Hepatocyte (in vitro differentiated cells): Measurements from ENCODE around the gene LRTM1. TPM values are rescaled to one million over a fixed set of nuclear protein-coding genes. Genes with fewer than 3 reads are reported as not detected.
A peak's percentile ranks its signal among the peaks of the same experiment; 100 is the strongest.

ENCODE experiments used
- DNase-seq: peaks from one replicate; pipeline ENCODE4 v3.0.0-alpha.2; 2016; ENCODE audit warnings: low spot score
- H2AFZ ChIP-seq: fragments of 200-600 bp; sonication (generic); 2 replicates; pipeline ENCODE4 v1.6.0; 2016; ENCODE audit warnings: antibody characterized with exemption, mild to moderate bottlenecking
- H3K27ac ChIP-seq: fragments of 200-600 bp; sonication (generic); 2 replicates; pipeline ENCODE4 v1.5.1; 2016; ENCODE audit warnings: mild to moderate bottlenecking
- H3K27me3 ChIP-seq: fragments of 200-600 bp; sonication (generic); 2 replicates; pipeline ENCODE4 v1.6.1; 2016
- H3K36me3 ChIP-seq: fragments of 200-600 bp; sonication (generic); replicated peaks from 2 replicates; pipeline ENCODE4 v1.5.1; 2016; ENCODE audit warnings: low read depth; ENCODE audit not compliant: insufficient read depth
- H3K4me1 ChIP-seq: fragments of 200-600 bp; sonication (generic); 2 replicates; pipeline ENCODE4 v1.5.1; 2016; ENCODE audit warnings: mild to moderate bottlenecking, moderate library complexity; ENCODE audit not compliant: insufficient read depth
- H3K4me2 ChIP-seq: fragments of 200-600 bp; sonication (generic); 2 replicates; pipeline ENCODE4 v1.6.0; 2016
- H3K4me3 ChIP-seq: fragments of 200-600 bp; sonication (generic); 2 replicates; pipeline ENCODE4 v1.5.1; 2016; ENCODE audit warnings: mild to moderate bottlenecking
- H3K79me2 ChIP-seq: fragments of 200-600 bp; sonication (generic); 2 replicates; pipeline ENCODE4 v1.6.0; 2017; ENCODE audit warnings: mild to moderate bottlenecking
- H3K9me2 ChIP-seq: fragments of 200-600 bp; sonication (generic); replicated peaks from 2 replicates; pipeline ENCODE4 v1.6.0; 2017; ENCODE audit warnings: mild to moderate bottlenecking; ENCODE audit not compliant: insufficient read depth
- H3K9me3 ChIP-seq: fragments of 200-600 bp; sonication (generic); 2 replicates; pipeline ENCODE4 v1.5.1; 2016; ENCODE audit warnings: low read depth, mild to moderate bottlenecking
- H4K20me1 ChIP-seq: fragments of 200-600 bp; sonication (generic); 2 replicates; pipeline ENCODE4 v1.6.0; 2016; ENCODE audit warnings: mild to moderate bottlenecking; ENCODE audit not compliant: insufficient read depth, poor library complexity, severe bottlenecking
- EZH2 ChIP-seq: fragments of 200-600 bp; sonication (generic); IDR thresholded peaks from 2 replicates; pipeline ENCODE4 v1.6.1; 2016; ENCODE audit warnings: antibody characterized with exemption, mild to moderate bottlenecking, borderline replicate concordance
- EZH2phosphoT487 ChIP-seq: fragments of 200-600 bp; sonication (generic); IDR thresholded peaks from one replicate; pipeline ENCODE4 v1.6.1; 2018; ENCODE audit warnings: antibody characterized with exemption, mild to moderate bottlenecking, low read depth, moderate library complexity; ENCODE audit not compliant: unreplicated experiment, severe bottlenecking
- WGBS: methylation state at CpG from one replicate; pipeline ENCODE4 v1.1.6; 2016; ENCODE audit warnings: low lambda C conversion rate; ENCODE audit errors: missing lambda C conversion rate; 5-methylcytosine and 5-hydroxymethylcytosine counted together
- polyA plus RNA-seq: library from polyadenylated mRNA; unstranded; fragments of >200 nt; fragmentation: Nextera tagmentation; extraction: Ambion mirVana; gene quantifications from 2 replicates; pipeline ENCODE4 v1.2.1, GENCODE V29; 2016
- total RNA-seq: library from RNA; depleted of rRNA; stranded (reverse); fragments of >200 nt; gene quantifications from 2 replicates; pipeline ENCODE4 v1.2.3, GENCODE V29; 2014
- TF ChIP-seq, protein P1 (sequence below): fragments of 200-600 bp; sonication (generic); IDR thresholded peaks from 2 replicates; pipeline ENCODE4 v1.5.1; 2016; ENCODE audit warnings: antibody characterized with exemption, mild to moderate bottlenecking; ENCODE audit not compliant: poor library complexity

The LRTM1 gene
- total and polyA plus RNA-seq, 2 experiments from 2014 or later = 0.23 TPM; not detected in 1

DNA sequence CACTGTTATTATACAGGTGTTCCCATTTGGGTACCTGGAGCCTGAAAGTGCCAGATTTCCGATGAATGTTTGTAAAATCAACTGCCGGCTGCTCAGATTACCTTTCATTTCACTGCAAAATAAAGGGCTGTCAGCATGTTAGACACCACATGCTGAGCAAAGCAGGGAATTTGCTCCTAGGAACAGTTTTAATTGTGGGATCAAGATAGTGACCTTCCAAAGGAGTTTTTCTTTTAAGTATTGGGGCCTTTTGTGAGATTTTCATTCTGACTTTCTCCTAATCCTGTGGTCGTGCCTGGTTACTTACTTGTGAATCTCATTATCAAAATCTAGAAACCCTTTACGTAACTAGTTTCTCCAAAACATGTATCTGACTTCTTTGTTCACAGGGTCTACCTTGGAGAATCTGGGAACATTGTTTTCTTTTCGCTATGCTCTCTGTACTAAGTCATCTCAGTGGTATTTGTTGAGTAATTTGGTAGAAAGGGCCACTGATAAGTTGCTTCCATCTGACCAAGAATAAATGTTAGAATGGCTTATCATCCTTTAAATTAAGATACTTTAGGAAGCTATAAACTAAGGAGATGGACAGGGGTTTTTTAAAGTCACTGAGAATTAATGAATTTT lies 40.8 kb upstream of the LRTM1 start:
- Histone ChIP-seq H3K27me3 (no peaks in the 10 kb centered on the region), H3K4me1 (peaks cover 17% of the 10 kb centered on the region), H2AFZ (no peak overlapping the region), H3K27ac (peak overlapping the region; percentile 68), H3K4me3 (no peak overlapping the region), H4K20me1 (no peaks in the 10 kb centered on the region), H3K36me3 (no peaks in the 10 kb centered on the region), H3K9me3 (no peaks in the 10 kb centered on the region), H3K79me2 (no peaks in the 10 kb centered on the region), H3K9me2 (no peaks in the 10 kb centered on the region), H3K4me2 (peak overlapping the region; percentile 22)
- no peak for TF ChIP-seq EZH2
- TF ChIP-seq EZH2phosphoT487 = no peak
- WGBS = 56% methylated on average over 5 of the region's 5 CpGs
- no peak for DNase-seq

DNA sequence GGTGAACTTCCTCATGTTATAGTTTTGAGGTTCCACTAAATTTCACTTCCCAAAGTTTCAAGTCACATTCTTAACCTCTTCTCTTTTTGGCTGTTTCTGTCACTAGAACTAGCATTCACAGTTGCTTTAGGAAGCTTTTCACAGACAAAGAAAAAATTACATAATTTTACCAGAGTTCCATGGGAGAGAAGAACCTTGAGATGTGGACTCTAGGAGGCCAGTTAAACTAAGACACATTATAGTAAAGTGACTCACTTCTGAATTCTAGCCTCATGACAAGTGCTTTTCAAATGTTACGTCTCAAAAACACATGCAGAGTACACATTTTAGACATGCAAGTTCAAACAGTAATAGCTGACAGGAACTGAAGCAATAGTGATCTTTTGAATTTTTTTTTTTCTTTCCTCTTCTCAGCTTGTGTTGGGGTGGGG lies 39.9 kb upstream of the LRTM1 start:
- Histone ChIP-seq H3K4me3 (no peak overlapping the region), H2AFZ (no peak overlapping the region), H3K4me2 (peak overlapping the region; percentile 22), H3K79me2 (no peaks in the 10 kb centered on the region), H3K27me3 (no peaks in the 10 kb centered on the region), H3K4me1 (peaks cover 17% of the 10 kb centered on the region), H4K20me1 (no peaks in the 10 kb centered on the region), H3K36me3 (no peaks in the 10 kb centered on the region), H3K9me2 (no peaks in the 10 kb centered on the region), H3K9me3 (no peaks in the 10 kb centered on the region), H3K27ac (peak overlapping the region; percentile 68)
- DNase-seq = no peak
- WGBS = 53% methylated on average over 1 of the region's 1 CpG
- TF ChIP-seq EZH2phosphoT487 = no peak
- TF ChIP-seq, protein P1, sequence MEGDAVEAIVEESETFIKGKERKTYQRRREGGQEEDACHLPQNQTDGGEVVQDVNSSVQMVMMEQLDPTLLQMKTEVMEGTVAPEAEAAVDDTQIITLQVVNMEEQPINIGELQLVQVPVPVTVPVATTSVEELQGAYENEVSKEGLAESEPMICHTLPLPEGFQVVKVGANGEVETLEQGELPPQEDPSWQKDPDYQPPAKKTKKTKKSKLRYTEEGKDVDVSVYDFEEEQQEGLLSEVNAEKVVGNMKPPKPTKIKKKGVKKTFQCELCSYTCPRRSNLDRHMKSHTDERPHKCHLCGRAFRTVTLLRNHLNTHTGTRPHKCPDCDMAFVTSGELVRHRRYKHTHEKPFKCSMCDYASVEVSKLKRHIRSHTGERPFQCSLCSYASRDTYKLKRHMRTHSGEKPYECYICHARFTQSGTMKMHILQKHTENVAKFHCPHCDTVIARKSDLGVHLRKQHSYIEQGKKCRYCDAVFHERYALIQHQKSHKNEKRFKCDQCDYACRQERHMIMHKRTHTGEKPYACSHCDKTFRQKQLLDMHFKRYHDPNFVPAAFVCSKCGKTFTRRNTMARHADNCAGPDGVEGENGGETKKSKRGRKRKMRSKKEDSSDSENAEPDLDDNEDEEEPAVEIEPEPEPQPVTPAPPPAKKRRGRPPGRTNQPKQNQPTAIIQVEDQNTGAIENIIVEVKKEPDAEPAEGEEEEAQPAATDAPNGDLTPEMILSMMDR = no peak
- TF ChIP-seq EZH2 = no peak

DNA sequence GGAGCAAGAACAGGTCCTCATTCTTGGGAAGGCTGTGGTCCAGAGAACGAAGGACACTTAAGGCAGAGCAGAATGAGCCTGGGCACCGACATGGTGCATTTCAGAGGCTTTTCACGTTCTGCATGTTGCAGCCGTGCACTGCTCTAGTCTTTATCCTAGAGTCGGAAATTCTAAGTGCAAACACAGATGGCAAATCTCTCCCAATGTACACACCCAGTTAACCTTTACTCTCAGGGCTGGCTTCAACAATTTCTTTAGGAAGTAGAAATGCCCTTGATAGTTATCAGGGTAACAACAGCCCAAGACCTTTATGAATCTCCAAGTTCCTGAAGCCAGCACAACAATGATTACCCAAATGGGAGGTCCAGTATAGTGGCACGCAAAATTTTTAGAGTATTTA lies 39.1 kb upstream of the LRTM1 start:
- WGBS = 49% methylated on average over 6 of the region's 6 CpGs
- no peaks in the 10 kb centered on the region for H3K9me3 ChIP-seq
- H3K27ac ChIP-seq = peak overlapping the region; percentile 68
- H3K4me2 ChIP-seq = peak overlapping the region; percentile 13
- H3K9me2 ChIP-seq = no peaks in the 10 kb centered on the region
- H3K79me2 ChIP-seq = no peaks in the 10 kb centered on the region
- no peak overlapping the region for H2AFZ ChIP-seq
- H3K4me3 ChIP-seq = no peak overlapping the region
- H3K27me3 ChIP-seq = no peaks in the 10 kb centered on the region
- DNase-seq = peak; percentile 21
- no peaks in the 10 kb centered on the region for H3K36me3 ChIP-seq
- TF ChIP-seq EZH2phosphoT487 (no peak), EZH2 (no peak)
- TF ChIP-seq, protein P1 = no peak
- no peaks in the 10 kb centered on the region for H4K20me1 ChIP-seq
- peaks cover 17% of the 10 kb centered on the region for H3K4me1 ChIP-seq

DNA sequence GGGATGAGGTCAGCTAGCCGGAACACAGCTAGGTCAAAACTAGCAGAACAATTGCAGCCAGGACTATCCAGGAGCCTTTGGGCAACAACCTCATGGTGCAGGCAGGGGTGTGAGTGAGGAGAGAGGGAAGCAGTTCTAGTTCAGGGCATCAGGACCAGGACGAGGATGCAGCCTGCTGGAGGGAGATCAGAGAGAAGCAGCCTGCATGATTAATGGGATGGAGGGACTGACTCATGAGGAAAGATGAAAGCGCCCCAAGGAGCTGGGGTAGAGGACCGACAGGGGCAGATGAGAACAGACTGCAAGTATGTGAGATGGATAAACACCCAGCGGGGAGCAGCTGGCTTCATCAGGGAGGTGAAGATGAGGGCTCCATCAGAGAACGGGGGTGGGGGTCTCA lies 37.9 kb upstream of the LRTM1 start:
- Histone ChIP-seq H3K4me3 (no peak overlapping the region), H3K27me3 (no peaks in the 10 kb centered on the region), H4K20me1 (no peaks in the 10 kb centered on the region), H3K9me2 (no peaks in the 10 kb centered on the region), H3K79me2 (no peaks in the 10 kb centered on the region), H3K4me2 (no peak overlapping the region), H3K36me3 (no peaks in the 10 kb centered on the region), H3K9me3 (no peaks in the 10 kb centered on the region), H3K27ac (no peak overlapping the region), H2AFZ (no peak overlapping the region), H3K4me1 (peaks cover 17% of the 10 kb centered on the region)
- TF ChIP-seq, protein P1 = no peak
- no peak for TF ChIP-seq EZH2phosphoT487
- TF ChIP-seq EZH2 = no peak
- WGBS = 75% methylated on average over 6 of the region's 6 CpGs
- DNase-seq = peak; percentile 24
